Measurements from ENCODE around the gene OR5W2.
"Not testable (repeated sequence)": the region's sequence is repeated elsewhere in the genome, so short reads cannot be mapped to it uniquely, and the experiment has no call there.

The OR5W2 gene

GRCh38 chr11:55914482-55914881, at the start of gene OR5W2:
Gene OR5W2, minus strand, starts transcription at chr11:55914582. Its CDS starts 0 bp downstream, at chr11:55914582.
- no peak for DNase-seq

- no peak for DNase-seq
Observed at GRCh38 chr11:55956521-55956920, 42.1 kb upstream of the OR5W2 start.

GRCh38 chr11:55949330-55949729, 34.9 kb upstream of the OR5W2 start:
- DNase-seq, result no peak

- DNase-seq, result no peak
Observed at GRCh38 chr11:55942785-55943392, 28.5 kb upstream of the OR5W2 start.

GRCh38 chr11:55936300-55936699, 21.9 kb upstream of the OR5W2 start, which contains the start of gene OR5I1:
Gene OR5I1, minus strand, starts transcription at chr11:55936400. Its CDS starts 0 bp downstream, at chr11:55936400.
- DNase-seq, result no peak

GRCh38 chr11:55920537-55920936, 6.2 kb upstream of the OR5W2 start:
- DNase-seq, result no peak

- no peak for DNase-seq
Observed at GRCh38 chr11:55902308-55902707, 12.1 kb downstream of the OR5W2 start.

- no peak for DNase-seq
Observed at GRCh38 chr11:55895216-55895615, 19.2 kb downstream of the OR5W2 start.

GRCh38 chr11:55885481-55885880, 28.9 kb downstream of the OR5W2 start:
- not testable (repeated sequence) for DNase-seq

GRCh38 chr11:55884995-55885394, 29.4 kb downstream of the OR5W2 start:
- DNase-seq, result not testable (repeated sequence)

GRCh38 chr11:55882997-55883396, 31.4 kb downstream of the OR5W2 start, which contains the start of gene TRIM51:
Gene TRIM51, plus strand, starts transcription at chr11:55883297. Its CDS starts 2,132 bp downstream, at chr11:55885429.
- DNase-seq, result not testable (repeated sequence)

- not testable (repeated sequence) for DNase-seq
Observed at GRCh38 chr11:55873146-55873545, 41.2 kb downstream of the OR5W2 start.

GRCh38 chr11:55872731-55873130, 41.7 kb downstream of the OR5W2 start:
- DNase-seq, result not testable (repeated sequence)

GRCh38 chr11:55867354-55867753, 47.0 kb downstream of the OR5W2 start:
- not testable (repeated sequence) for DNase-seq

Data from NCI-H226 (cell line).